ENCODE results near the gene ABAT.

The ABAT gene

GRCh38 chr16:8649829-8650554 lies 24.4 kb upstream of the ABAT start:
- DNase-seq (ENCODE audit: low read depth): no peak

- DNase-seq (ENCODE audit: low read depth): peak; percentile 37
Measured at GRCh38 chr16:8651958-8652357, 22.5 kb upstream of the ABAT start.

- DNase-seq (ENCODE audit: low read depth): peak; percentile 60
Measured at GRCh38 chr16:8655184-8655717, 19.2 kb upstream of the ABAT start.

- no peak for DNase-seq (ENCODE audit: low read depth)
Measured at GRCh38 chr16:8656376-8656775, 18.0 kb upstream of the ABAT start.

GRCh38 chr16:8660841-8661301 lies 13.5 kb upstream of the ABAT start:
- peak; percentile 53 for DNase-seq (ENCODE audit: low read depth)

- DNase-seq (ENCODE audit: low read depth): no peak
Measured at GRCh38 chr16:8661703-8662102, 12.7 kb upstream of the ABAT start.

GRCh38 chr16:8663192-8664089 lies 11.0 kb upstream of the ABAT start:
- DNase-seq (ENCODE audit: low read depth): no peak

- DNase-seq (ENCODE audit: low read depth): no peak
Measured at GRCh38 chr16:8665529-8665928, 8.9 kb upstream of the ABAT start.

- no peak for DNase-seq (ENCODE audit: low read depth)
Measured at GRCh38 chr16:8667492-8667891, 6.9 kb upstream of the ABAT start.

- DNase-seq (ENCODE audit: low read depth): no peak
Measured at GRCh38 chr16:8668113-8668512, 6.3 kb upstream of the ABAT start.

GRCh38 chr16:8669481-8669880 lies 4.9 kb upstream of the ABAT start:
- no peak for DNase-seq (ENCODE audit: low read depth)

- no peak for DNase-seq (ENCODE audit: low read depth)
Measured at GRCh38 chr16:8670014-8670560, 4.3 kb upstream of the ABAT start.

- DNase-seq (ENCODE audit: low read depth): no peak
Measured at GRCh38 chr16:8673611-8674412, 605 bp upstream of the ABAT start.

- DNase-seq (ENCODE audit: low read depth): no peak
Measured at GRCh38 chr16:8675183-8676159, 1.1 kb downstream of the ABAT start.

GRCh38 chr16:8676160-8676547 lies 1.7 kb downstream of the ABAT start:
- no peak for DNase-seq (ENCODE audit: low read depth)

- no peak for DNase-seq (ENCODE audit: low read depth)
Measured at GRCh38 chr16:8676737-8677375, 2.4 kb downstream of the ABAT start.

GRCh38 chr16:8677481-8677880 lies 3.1 kb downstream of the ABAT start:
- DNase-seq (ENCODE audit: low read depth): peak; percentile 5

GRCh38 chr16:8678068-8678927 lies 3.9 kb downstream of the ABAT start:
- DNase-seq (ENCODE audit: low read depth): peak; percentile 89

GRCh38 chr16:8679151-8679550 lies 4.7 kb downstream of the ABAT start:
- no peak for DNase-seq (ENCODE audit: low read depth)
